ENCODE data around the gene DMPK.
A peak's percentile ranks its signal among the peaks of the same experiment; 100 is the strongest.

DMPK gene

GRCh38 chr19:45782162-45782691 is at the start of gene DMPK:
TSS of gene DMPK (minus strand) at chr19:45782490. CDS start at chr19:45782352, 138 bp downstream.
- no peak for DNase-seq

GRCh38 chr19:45828945-45829344 is 46.7 kb upstream of the DMPK start:
- no peak for DNase-seq

GRCh38 chr19:45828523-45828922 is 46.2 kb upstream of the DMPK start:
- DNase-seq: no peak

GRCh38 chr19:45827459-45828093 is 45.3 kb upstream of the DMPK start:
- DNase-seq: no peak

- DNase-seq: no peak
Observed at GRCh38 chr19:45826934-45827333, 44.6 kb upstream of the DMPK start.

- DNase-seq: no peak
Observed at GRCh38 chr19:45825917-45826893, 43.9 kb upstream of the DMPK start.

GRCh38 chr19:45825263-45825605 is 42.9 kb upstream of the DMPK start:
- no peak for DNase-seq

- no peak for DNase-seq
Observed at GRCh38 chr19:45824531-45825262, 42.4 kb upstream of the DMPK start.

GRCh38 chr19:45824041-45824471 is 41.8 kb upstream of the DMPK start:
- DNase-seq: no peak

- DNase-seq: no peak
Observed at GRCh38 chr19:45823182-45823581, 40.9 kb upstream of the DMPK start.

- no peak for DNase-seq
Observed at GRCh38 chr19:45822716-45823115, 40.4 kb upstream of the DMPK start.

GRCh38 chr19:45821570-45821969 is 39.3 kb upstream of the DMPK start:
- no peak for DNase-seq

GRCh38 chr19:45821103-45821521 is 38.8 kb upstream of the DMPK start:
- no peak for DNase-seq

GRCh38 chr19:45820413-45821102 is 38.3 kb upstream of the DMPK start:
- DNase-seq: no peak

- no peak for DNase-seq
Observed at GRCh38 chr19:45819769-45820168, 37.5 kb upstream of the DMPK start.

- no peak for DNase-seq
Observed at GRCh38 chr19:45817725-45818301, 35.5 kb upstream of the DMPK start.

GRCh38 chr19:45817010-45817724 is 34.9 kb upstream of the DMPK start:
- peak; percentile 29 for DNase-seq

- DNase-seq: no peak
Observed at GRCh38 chr19:45816236-45817009, 34.1 kb upstream of the DMPK start.

- no peak for DNase-seq
Observed at GRCh38 chr19:45815481-45816216, 33.4 kb upstream of the DMPK start.
